T-cell (primary cell): ENCODE data around the gene POLDIP2. TPM values are rescaled to one million over a fixed set of nuclear protein-coding genes. Genes with fewer than 3 reads are reported as not detected.
"Not testable (repeated sequence)": the region's sequence is repeated elsewhere in the genome, so short reads cannot be mapped to it uniquely, and the experiment has no call there.

Experiments used
- ATAC-seq, 4 experiments: fragments of 200-7000 bp in 3 of 4; fragments of 150-1000 bp in 1 of 4; cut with Tn5 transposase; replicated peaks in 1 of 4; 1 replicate in 3 of 4; 2 replicates in 1 of 4; pipeline ENCODE4 v1.10.0; 2021; ENCODE audit warnings: moderate library complexity in 3 of 4, mild to moderate bottlenecking in 2 of 4, moderate number of reproducible peaks in 1 of 4
- CTCF ChIA-PET, 2 donors: fragments of 300-600 bp; sonication (Branson Sonifier 250); formaldehyde crosslinking; loops; one replicate each; lab custom pipeline; 2022; ENCODE audit warnings: antibody characterized with exemption in 2 of 2; lab: Charles Lee
- POLR2A ChIA-PET, 2 donors: fragments of 300-600 bp; sonication (Branson Sonifier 250); formaldehyde crosslinking; loops; one replicate each; lab custom pipeline; 2022; ENCODE audit warnings: antibody characterized with exemption in 2 of 2; lab: Charles Lee
- DNase-seq, 35 experiments: peaks; one replicate each; pipeline versions ENCODE4 v3.0.0 to v3.0.0-alpha.2; 2013 to 2023
- H3K27ac ChIP-seq: one replicate; pipeline ENCODE4 v1.5.1; 2013; ENCODE audit warnings: low read length
- H3K27me3 ChIP-seq, 2 experiments: replicated peaks in 1 of 2; 1 replicate in 1 of 2; 2 replicates in 1 of 2; pipeline versions ENCODE4 v1.6.1 to v1.7.0; 2013; ENCODE audit warnings: low read length in 1 of 2, mixed read lengths in 1 of 2; ENCODE audit not compliant: control insufficient read depth in 2 of 2, insufficient read depth in 2 of 2; ENCODE audit errors: extremely low read depth in 1 of 2
- H3K36me3 ChIP-seq, 2 donors: 1 replicate in 1 of 2; 2 replicates in 1 of 2; pipeline versions ENCODE4 v1.6.1 to v1.7.0; 2013; ENCODE audit warnings: low read length in 1 of 2; ENCODE audit not compliant: control insufficient read depth in 2 of 2, insufficient read depth in 1 of 2; ENCODE audit errors: extremely low read depth in 1 of 2
- H3K4me1 ChIP-seq, 2 experiments: 1 replicate in 1 of 2; 2 replicates in 1 of 2; pipeline versions ENCODE4 v1.6.1 to v1.7.0; 2013; ENCODE audit warnings: low read length in 2 of 2, mixed read lengths in 1 of 2; ENCODE audit not compliant: insufficient read depth in 2 of 2, control insufficient read depth in 1 of 2; ENCODE audit errors: extremely low read depth in 1 of 2
- H3K4me3 ChIP-seq, 2 donors: 1 replicate in 1 of 2; 2 replicates in 1 of 2; pipeline versions ENCODE4 v1.5.1 to v1.7.0; 2013; ENCODE audit warnings: mild to moderate bottlenecking in 2 of 2, low read length in 1 of 2, moderate library complexity in 1 of 2; ENCODE audit not compliant: control insufficient read depth in 1 of 2; ENCODE audit errors: extremely low read depth in 1 of 2
- H3K9me3 ChIP-seq: 2 replicates; pipeline ENCODE4 v1.7.0; 2013
- H3K27ac Mint-ChIP-seq, 2 donors: one replicate each; pipeline ENCODE4 v1.8.0; 2020 to 2021; ENCODE audit warnings: mild to moderate bottlenecking in 2 of 2, mixed read lengths in 2 of 2
- H3K27me3 Mint-ChIP-seq, 2 donors: one replicate each; pipeline ENCODE4 v1.8.0; 2021 to 2022; ENCODE audit warnings: mixed read lengths in 2 of 2
- H3K36me3 Mint-ChIP-seq: one replicate; pipeline ENCODE4 v1.8.0; 2021; ENCODE audit warnings: mixed read lengths
- H3K4me1 Mint-ChIP-seq, 3 donors: one replicate each; pipeline ENCODE4 v1.8.0; 2020 to 2022; ENCODE audit warnings: mixed read lengths in 3 of 3, mild to moderate bottlenecking in 1 of 3
- H3K4me3 Mint-ChIP-seq, 3 donors: one replicate each; pipeline ENCODE4 v1.8.0; 2020 to 2022; ENCODE audit warnings: mild to moderate bottlenecking in 3 of 3, mixed read lengths in 3 of 3, moderate library complexity in 3 of 3
- H3K9me3 Mint-ChIP-seq, 3 donors: one replicate each; pipeline ENCODE4 v1.8.0; 2020 to 2022; ENCODE audit warnings: mixed read lengths in 3 of 3
- WGBS: methylation state at CpG from one replicate; pipeline ENCODE4 v1.1.5; 2013; ENCODE audit warnings: missing lambda C conversion rate; ENCODE audit not compliant: insufficient coverage; 5-methylcytosine and 5-hydroxymethylcytosine counted together
- total RNA-seq, 35 experiments: library from RNA in 6 of 35; stranded (reverse) in 6 of 35; fragments of 120-200 nt in 1 of 35; gene quantifications; one replicate each; pipeline versions ENCODE4 v1.2.1 to v1.2.4 and lab custom pipeline; 2013 to 2026

Gene POLDIP2
- total RNA-seq, 5 donors from 2014 or later (not counting 1 experiment from before 2014, with no cell fraction given) = 29.2 to 38.7 (median 33.2) TPM

GRCh38 chr17:28343491-28343932 is 13.8 kb downstream of the POLDIP2 start:
- Mint-ChIP-seq H3K9me3 (no peaks in the 10 kb centered on the region), H3K4me1 (peaks cover 0 to 4% (median 2%) of the 10 kb centered on the region in 3 donors), H3K27me3 (no peaks in the 10 kb centered on the region), H3K27ac (peak overlapping the region in 1 of 2 donors; percentile 50), H3K4me3 (no peak overlapping the region), H3K36me3 (peaks cover 27% of the 10 kb centered on the region)
- no peaks in the 10 kb centered on the region for H3K4me1 ChIP-seq
- peaks cover 14 to 89% of the 10 kb centered on the region in 2 donors for H3K36me3 ChIP-seq
- no peak for DNase-seq
- POLR2A ChIA-PET = interaction anchor here in 1 of 2 donors (0.6 to 0.8 kb wide), 3 partner anchors 12 to 569 kb away, joined by 4 read pairs; no protein-coding TSS in a partner anchor
- 58% methylated on average over 8 of the region's 10 CpGs for WGBS
- H3K27me3 ChIP-seq = no peaks in the 10 kb centered on the region
- H3K9me3 ChIP-seq = no peaks in the 10 kb centered on the region
- H3K4me3 ChIP-seq = no peak overlapping the region
- H3K27ac ChIP-seq = no peak overlapping the region
- peak in 2 of 4 experiments; percentile 21 to 51 for ATAC-seq
- CTCF ChIA-PET = no interaction called here

- Histone ChIP-seq H3K9me3 (no peaks in the 10 kb centered on the region), H3K36me3 (peaks cover 10 to 78% of the 10 kb centered on the region in 2 donors), H3K4me3 (no peak overlapping the region), H3K4me1 (no peaks in the 10 kb centered on the region), H3K27ac (no peak overlapping the region), H3K27me3 (no peaks in the 10 kb centered on the region)
- H3K9me3 Mint-ChIP-seq = no peaks in the 10 kb centered on the region
- no peak overlapping the region for H3K4me3 Mint-ChIP-seq
- H3K27ac Mint-ChIP-seq = no peak overlapping the region
- ChIA-PET POLR2A (no interaction called here), CTCF (no interaction called here)
- DNase-seq (no peak), ATAC-seq (no peak)
- WGBS = 93% methylated on average over 14 of the region's 14 CpGs
- H3K36me3 Mint-ChIP-seq = peaks cover 24% of the 10 kb centered on the region
- no peaks in the 10 kb centered on the region for H3K27me3 Mint-ChIP-seq
- peaks cover 10 to 13% (median 13%) of the 10 kb centered on the region in 3 donors for H3K4me1 Mint-ChIP-seq
These were observed 15.0 kb downstream of the POLDIP2 start for GRCh38 chr17:28342313-28342712.

- no peak overlapping the region for H3K27ac Mint-ChIP-seq
- ChIA-PET POLR2A (no interaction called here), CTCF (no interaction called here)
- no peaks in the 10 kb centered on the region for H3K9me3 ChIP-seq
- H3K4me3 Mint-ChIP-seq = no peak overlapping the region
- no peak overlapping the region for H3K27ac ChIP-seq
- H3K9me3 Mint-ChIP-seq = no peaks in the 10 kb centered on the region
- no peaks in the 10 kb centered on the region for H3K27me3 Mint-ChIP-seq
- WGBS = 97% methylated on average over 7 of the region's 11 CpGs
- DNase-seq = no peak
- no peaks in the 10 kb centered on the region for H3K27me3 ChIP-seq
- peaks cover 19% of the 10 kb centered on the region for H3K36me3 Mint-ChIP-seq
- H3K4me3 ChIP-seq = no peak overlapping the region
- ATAC-seq = no peak
- peaks cover 3 to 4% of the 10 kb centered on the region in 2 experiments for H3K4me1 ChIP-seq
- H3K4me1 Mint-ChIP-seq = peaks cover 18 to 21% (median 20%) of the 10 kb centered on the region in 3 donors
- peaks cover 10 to 70% of the 10 kb centered on the region in 2 donors for H3K36me3 ChIP-seq
These were observed 15.8 kb downstream of the POLDIP2 start for GRCh38 chr17:28341516-28341915.

GRCh38 chr17:28340374-28340773 is 17.0 kb downstream of the POLDIP2 start:
- DNase-seq (no peak), ATAC-seq (no peak)
- Mint-ChIP-seq H3K4me1 (peaks cover 28 to 29% (median 28%) of the 10 kb centered on the region in 3 donors), H3K27ac (no peak overlapping the region), H3K36me3 (peaks cover 19% of the 10 kb centered on the region), H3K27me3 (no peaks in the 10 kb centered on the region), H3K9me3 (no peaks in the 10 kb centered on the region), H3K4me3 (no peak overlapping the region)
- Histone ChIP-seq H3K27me3 (no peaks in the 10 kb centered on the region), H3K4me1 (peaks cover 6 to 12% of the 10 kb centered on the region in 2 experiments), H3K27ac (no peak overlapping the region), H3K36me3 (peaks cover 10 to 58% of the 10 kb centered on the region in 2 donors), H3K9me3 (no peaks in the 10 kb centered on the region), H3K4me3 (no peak overlapping the region)
- ChIA-PET CTCF (no interaction called here), POLR2A (no interaction called here)
- 84% methylated on average over 5 of the region's 6 CpGs for WGBS

- Histone ChIP-seq H3K9me3 (no peaks in the 10 kb centered on the region), H3K36me3 (peaks cover 7 to 52% of the 10 kb centered on the region in 2 donors), H3K27me3 (no peaks in the 10 kb centered on the region), H3K4me3 (no peak overlapping the region), H3K27ac (no peak overlapping the region), H3K4me1 (peaks cover 10 to 19% of the 10 kb centered on the region in 2 experiments)
- no peaks in the 10 kb centered on the region for H3K9me3 Mint-ChIP-seq
- no peak overlapping the region for H3K4me3 Mint-ChIP-seq
- no peak for DNase-seq
- H3K4me1 Mint-ChIP-seq = peaks cover 33 to 38% (median 36%) of the 10 kb centered on the region in 3 donors
- H3K36me3 Mint-ChIP-seq = peaks cover 19% of the 10 kb centered on the region
- ATAC-seq = no peak
- H3K27ac Mint-ChIP-seq = no peak overlapping the region
- POLR2A ChIA-PET = interaction anchor here in 1 of 2 donors (0.6 kb wide), 1 partner anchor 11 kb away, joined by 5 read pairs; no protein-coding TSS in a partner anchor
- WGBS = 97% methylated on average over 8 of the region's 15 CpGs
- H3K27me3 Mint-ChIP-seq = no peaks in the 10 kb centered on the region
- CTCF ChIA-PET = no interaction called here
These were observed 17.9 kb downstream of the POLDIP2 start for GRCh38 chr17:28339431-28339830.

GRCh38 chr17:28338769-28339212 is 18.5 kb downstream of the POLDIP2 start:
- not testable (repeated sequence) for H3K9me3 ChIP-seq, H3K27me3 Mint-ChIP-seq, ATAC-seq, H3K4me3 Mint-ChIP-seq, H3K27ac ChIP-seq, DNase-seq, H3K27me3 ChIP-seq, H3K4me3 ChIP-seq, H3K9me3 Mint-ChIP-seq, H3K27ac Mint-ChIP-seq
- H3K36me3 ChIP-seq = peaks cover 7 to 46% of the 10 kb centered on the region in 2 donors
- Mint-ChIP-seq H3K36me3 (peaks cover 14% of the 10 kb centered on the region), H3K4me1 (peaks cover 39 to 44% (median 43%) of the 10 kb centered on the region in 3 donors)
- peaks cover 12 to 26% of the 10 kb centered on the region in 2 experiments for H3K4me1 ChIP-seq
- WGBS = no CpG with 5 or more reads among the region's 8 CpGs
- CTCF ChIA-PET = interaction anchor here in 1 of 2 donors (1.6 kb wide), 1 partner anchor 19 kb away, joined by 5 read pairs; the partner anchor contains the start of gene POLDIP2
- POLR2A ChIA-PET = interaction anchor here in 1 of 2 donors (0.6 kb wide), 1 partner anchor 10 kb away, joined by 5 read pairs; no protein-coding TSS in a partner anchor
